Measurements from ENCODE around the gene MCTP1. TPM values are rescaled to one million over a fixed set of nuclear protein-coding genes. Genes with fewer than 3 reads are reported as not detected.
A peak's percentile ranks its signal among the peaks of the same experiment; 100 is the strongest.

Gene MCTP1
- total and polyA plus RNA-seq, 2 of the 8 experiments (the other 6 are each of a cell fraction or from before 2014, with no cell fraction given): 0.56 to 3.4 TPM

DNA sequence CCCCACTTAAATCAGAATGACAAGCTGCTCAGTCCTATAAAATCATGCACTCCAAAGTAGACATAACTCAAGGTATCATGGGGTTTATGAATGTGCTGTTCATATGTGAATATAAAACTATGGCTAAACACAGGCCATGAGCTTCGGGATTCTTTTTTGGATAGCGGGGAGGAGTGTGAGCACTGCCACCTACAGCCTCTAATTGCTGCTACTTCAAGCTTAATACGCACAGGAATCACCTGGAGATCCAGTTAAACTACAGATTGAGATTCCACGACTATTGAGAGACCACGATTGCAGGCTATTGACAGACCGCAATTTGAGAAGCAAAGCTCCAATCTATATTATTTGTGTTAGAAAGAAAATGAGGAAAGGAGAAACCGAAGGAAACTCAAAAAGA lies 231.6 kb downstream of the MCTP1 start:
- H3K4me3 ChIP-seq (ENCODE audit: extremely low read depth in 1 of 4, insufficient read depth in 2 of 4, low read depth in 3 of 4, low read length in 4 of 4): no peak overlapping the region
- POLR2A ChIA-PET (ENCODE audit: partially characterized antibody): interaction anchor here (1.3 kb wide), 1 partner anchor 27 kb away, joined by 4 read pairs; no protein-coding TSS in a partner anchor
- H2AK5ac ChIP-seq (ENCODE audit: low read depth, low read length): no peak overlapping the region
- H3K79me2 ChIP-seq (ENCODE audit: control insufficient read depth in 1 of 2, insufficient read depth in 2 of 2, low read length in 2 of 2): no peaks in the 10 kb centered on the region
- H2BK120ac ChIP-seq (replicated peaks; ENCODE audit: low read depth, low read length): no peak overlapping the region
- DNase-seq (ENCODE audit: low read depth in 1 of 2, low spot score in 2 of 2) (no peak), FAIRE-seq (peak; percentile 52)
- H4K5ac ChIP-seq (ENCODE audit: insufficient read length, low read depth, low read length): no peak overlapping the region
- H3K79me1 ChIP-seq (ENCODE audit: low read depth, low read length): no peaks in the 10 kb centered on the region
- CTCF ChIA-PET (ENCODE audit: partially characterized antibody): interaction anchor here (0.6 to 4.0 kb wide), 6 partner anchors 9 to 139 kb away, joined by 3 to 16 read pairs (median 3); no protein-coding TSS in a partner anchor
- H2BK12ac ChIP-seq (ENCODE audit: low read depth, low read length): no peak overlapping the region
- H3K27me3 ChIP-seq (replicated peaks in 1 of 4; ENCODE audit: control insufficient read depth in 3 of 4, extremely low read depth in 1 of 4, insufficient read depth in 3 of 4, low read length in 3 of 4): no peaks in the 10 kb centered on the region
- no peak overlapping the region for H2BK5ac ChIP-seq (ENCODE audit: low read depth, low read length)
- H4K91ac ChIP-seq (replicated peaks; ENCODE audit: insufficient read length, low read length): no peak overlapping the region
- no peaks in the 10 kb centered on the region for H3K23me2 ChIP-seq (ENCODE audit: low read depth, low read length)
- H3K27ac ChIP-seq (ENCODE audit: low read depth, low read length): no peak overlapping the region
- no peak overlapping the region for H3K18ac ChIP-seq (ENCODE audit: extremely low read depth, low read length)
- no peak overlapping the region for H3K4me2 ChIP-seq (ENCODE audit: insufficient read depth in 1 of 2, low read depth in 2 of 2, low read length in 2 of 2)
- H3K9me3 ChIP-seq (ENCODE audit: insufficient read depth in 2 of 2, low read depth in 1 of 2, low read length in 1 of 2): no peaks in the 10 kb centered on the region
- H3K56ac ChIP-seq (replicated peaks; ENCODE audit: insufficient read length, low read depth, low read length): no peak overlapping the region
- H3K4me1 ChIP-seq (replicated peaks in 1 of 4; ENCODE audit: control insufficient read depth in 3 of 4, insufficient read depth in 4 of 4, low read length in 3 of 4): peaks cover 0 to 2% (median 0%) of the 10 kb centered on the region in 4 experiments; a peak in 1 of 7 replicates
- H3K9ac ChIP-seq (replicated peaks in 1 of 4; ENCODE audit: extremely low read depth in 1 of 4, low read depth in 3 of 4, low read length in 3 of 4): no peak overlapping the region
- H3K4ac ChIP-seq (replicated peaks; ENCODE audit: insufficient read length, low read depth, low read length): no peak overlapping the region
- no peak overlapping the region for H3K14ac ChIP-seq (ENCODE audit: insufficient read length)
- no peak overlapping the region for H2BK20ac ChIP-seq (ENCODE audit: low read length)
- H3K36me3 ChIP-seq (ENCODE audit: control insufficient read depth in 2 of 4, insufficient read depth in 4 of 4, low read length in 3 of 4): no peaks in the 10 kb centered on the region
- TF ChIP-seq TEAD4 (IDR thresholded peaks at IDR 0.05; ENCODE audit: low read depth, low read length) (no peak), SUZ12 (IDR thresholded peaks at IDR 0.05; ENCODE audit: low read length) (no peak), EZH2 (IDR thresholded peaks at IDR 0.05; ENCODE audit: low read depth, low read length, severe bottlenecking) (no peak), CTBP2 (IDR thresholded peaks at IDR 0.05; ENCODE audit: borderline replicate concordance, insufficient read depth, insufficient read length, low read length) (no peak), FOSL1 (IDR thresholded peaks at IDR 0.05; ENCODE audit: insufficient read depth, low read depth, low read length) (no peak), ASH2L (IDR thresholded peaks at IDR 0.05; ENCODE audit: low read length) (no peak), RFX5 (IDR thresholded peaks at IDR 0.05; ENCODE audit: borderline replicate concordance, low read depth, low read length) (no peak)
- TF ChIP-seq, protein P1, sequence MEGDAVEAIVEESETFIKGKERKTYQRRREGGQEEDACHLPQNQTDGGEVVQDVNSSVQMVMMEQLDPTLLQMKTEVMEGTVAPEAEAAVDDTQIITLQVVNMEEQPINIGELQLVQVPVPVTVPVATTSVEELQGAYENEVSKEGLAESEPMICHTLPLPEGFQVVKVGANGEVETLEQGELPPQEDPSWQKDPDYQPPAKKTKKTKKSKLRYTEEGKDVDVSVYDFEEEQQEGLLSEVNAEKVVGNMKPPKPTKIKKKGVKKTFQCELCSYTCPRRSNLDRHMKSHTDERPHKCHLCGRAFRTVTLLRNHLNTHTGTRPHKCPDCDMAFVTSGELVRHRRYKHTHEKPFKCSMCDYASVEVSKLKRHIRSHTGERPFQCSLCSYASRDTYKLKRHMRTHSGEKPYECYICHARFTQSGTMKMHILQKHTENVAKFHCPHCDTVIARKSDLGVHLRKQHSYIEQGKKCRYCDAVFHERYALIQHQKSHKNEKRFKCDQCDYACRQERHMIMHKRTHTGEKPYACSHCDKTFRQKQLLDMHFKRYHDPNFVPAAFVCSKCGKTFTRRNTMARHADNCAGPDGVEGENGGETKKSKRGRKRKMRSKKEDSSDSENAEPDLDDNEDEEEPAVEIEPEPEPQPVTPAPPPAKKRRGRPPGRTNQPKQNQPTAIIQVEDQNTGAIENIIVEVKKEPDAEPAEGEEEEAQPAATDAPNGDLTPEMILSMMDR (IDR thresholded peaks at IDR 0.05; ENCODE audit: control extremely low read depth in 1 of 3, insufficient read depth in 1 of 3, low read depth in 1 of 3, low read length in 3 of 3): no peak
- no peak overlapping the region for H2BK15ac ChIP-seq (ENCODE audit: low read length)
- no peak overlapping the region for H4K8ac ChIP-seq (ENCODE audit: extremely low read depth, insufficient read depth, low read length)
- WGBS, 2 experiments (ENCODE audit: extremely low coverage in 1 of 2, insufficient coverage in 1 of 2, insufficient read length in 1 of 2, insufficient replicate concordance in 2 of 2, low coverage in 1 of 2, low lambda C conversion rate in 2 of 2, missing lambda C conversion rate in 1 of 2): 85% methylated on average over 7 of the region's 7 CpGs; no CpG with 5 or more reads in 1 of the 2 experiments
- H4K20me1 ChIP-seq (replicated peaks in 1 of 2; ENCODE audit: control insufficient read depth in 1 of 2, insufficient read depth in 2 of 2, low read length in 2 of 2): no peaks in the 10 kb centered on the region
- H2AFZ ChIP-seq (ENCODE audit: low read length): no peak overlapping the region
- no peak overlapping the region for H3K23ac ChIP-seq (ENCODE audit: insufficient read length)

Data from H1 (cell line).